Parathyroid adenoma (tissue), 2 donors: ENCODE results near the gene EEIG1.

Source experiments
- H2AFZ ChIP-seq: fragments of 300-600 bp; sonication (generic); one replicate; pipeline ENCODE4 v1.7.0; 2017; ENCODE audit warnings: antibody characterized with exemption, mild to moderate bottlenecking
- H3K27ac ChIP-seq: fragments of 300-600 bp; sonication (generic); one replicate; pipeline ENCODE4 v1.7.0; 2017
- H3K27me3 ChIP-seq: fragments of 300-600 bp; sonication (generic); one replicate; pipeline ENCODE4 v1.7.0; 2017; ENCODE audit warnings: low read length; ENCODE audit not compliant: control insufficient read depth, insufficient read depth
- H3K36me3 ChIP-seq: fragments of 300-600 bp; sonication (generic); one replicate; pipeline ENCODE4 v1.7.0; 2017; ENCODE audit warnings: low read length; ENCODE audit not compliant: control insufficient read depth, insufficient read depth
- H3K4me1 ChIP-seq: fragments of 300-600 bp; sonication (generic); one replicate; pipeline ENCODE4 v1.7.0; 2017; ENCODE audit warnings: control low read depth
- H3K4me2 ChIP-seq: fragments of 300-600 bp; sonication (generic); one replicate; pipeline ENCODE4 v1.7.0; 2017; ENCODE audit warnings: low read length
- H3K4me3 ChIP-seq: fragments of 300-600 bp; sonication (generic); one replicate; pipeline ENCODE4 v1.7.0; 2017; ENCODE audit warnings: low read depth, low read length
- H3K79me2 ChIP-seq: fragments of 300-600 bp; sonication (generic); one replicate; pipeline ENCODE4 v1.7.0; 2017; ENCODE audit warnings: control low read depth
- H3K9ac ChIP-seq: fragments of 300-600 bp; sonication (generic); one replicate; pipeline ENCODE4 v1.7.0; 2017; ENCODE audit warnings: mild to moderate bottlenecking
- H3K9me3 ChIP-seq: fragments of 300-600 bp; sonication (generic); one replicate; pipeline ENCODE4 v1.7.0; 2017; ENCODE audit warnings: low read length; ENCODE audit not compliant: control insufficient read depth
- TF ChIP-seq, protein P1 (sequence below): fragments of 300-600 bp; sonication (generic); IDR thresholded peaks from one replicate; pipeline ENCODE4 v1.7.0; 2017; ENCODE audit warnings: antibody characterized with exemption, mild to moderate bottlenecking
- donor health status: primary hyperparathyroidism.

The EEIG1 gene

DNA sequence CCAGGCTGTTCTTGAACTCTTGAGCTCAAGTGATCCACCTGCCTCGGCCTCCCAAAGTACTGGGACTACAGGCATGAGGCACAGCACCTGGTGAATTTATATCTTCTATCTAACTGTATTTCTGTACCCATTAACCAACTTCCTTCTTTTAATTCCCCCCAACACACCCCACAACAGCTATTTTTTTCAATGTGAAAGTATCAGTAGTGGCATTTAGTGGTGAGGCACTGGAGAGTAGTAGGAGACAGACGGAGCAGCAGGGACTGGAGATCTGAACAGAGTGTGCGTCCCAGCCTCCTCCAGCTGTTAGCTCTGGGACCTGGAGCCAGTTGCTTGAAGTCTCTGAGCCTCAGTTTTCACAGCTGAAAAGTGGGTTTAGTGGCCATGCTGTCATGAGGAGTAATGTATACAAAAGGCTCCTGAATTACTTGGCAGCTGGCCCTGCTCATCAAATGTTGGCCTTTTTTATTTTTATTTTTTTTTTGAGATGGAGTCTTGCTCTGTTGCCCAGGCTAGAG is 11.0 kb upstream of the EEIG1 start:
- Histone ChIP-seq H3K9ac (no peak overlapping the region), H3K4me3 (no peak overlapping the region), H3K27ac (peak overlapping the region; percentile 3), H3K36me3 (no peaks in the 10 kb centered on the region), H3K79me2 (no peaks in the 10 kb centered on the region), H3K27me3 (no peaks in the 10 kb centered on the region), H3K4me1 (no peaks in the 10 kb centered on the region), H3K4me2 (no peak overlapping the region), H3K9me3 (no peaks in the 10 kb centered on the region), H2AFZ (no peak overlapping the region)
- TF ChIP-seq, protein P1, sequence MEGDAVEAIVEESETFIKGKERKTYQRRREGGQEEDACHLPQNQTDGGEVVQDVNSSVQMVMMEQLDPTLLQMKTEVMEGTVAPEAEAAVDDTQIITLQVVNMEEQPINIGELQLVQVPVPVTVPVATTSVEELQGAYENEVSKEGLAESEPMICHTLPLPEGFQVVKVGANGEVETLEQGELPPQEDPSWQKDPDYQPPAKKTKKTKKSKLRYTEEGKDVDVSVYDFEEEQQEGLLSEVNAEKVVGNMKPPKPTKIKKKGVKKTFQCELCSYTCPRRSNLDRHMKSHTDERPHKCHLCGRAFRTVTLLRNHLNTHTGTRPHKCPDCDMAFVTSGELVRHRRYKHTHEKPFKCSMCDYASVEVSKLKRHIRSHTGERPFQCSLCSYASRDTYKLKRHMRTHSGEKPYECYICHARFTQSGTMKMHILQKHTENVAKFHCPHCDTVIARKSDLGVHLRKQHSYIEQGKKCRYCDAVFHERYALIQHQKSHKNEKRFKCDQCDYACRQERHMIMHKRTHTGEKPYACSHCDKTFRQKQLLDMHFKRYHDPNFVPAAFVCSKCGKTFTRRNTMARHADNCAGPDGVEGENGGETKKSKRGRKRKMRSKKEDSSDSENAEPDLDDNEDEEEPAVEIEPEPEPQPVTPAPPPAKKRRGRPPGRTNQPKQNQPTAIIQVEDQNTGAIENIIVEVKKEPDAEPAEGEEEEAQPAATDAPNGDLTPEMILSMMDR = no peak

DNA sequence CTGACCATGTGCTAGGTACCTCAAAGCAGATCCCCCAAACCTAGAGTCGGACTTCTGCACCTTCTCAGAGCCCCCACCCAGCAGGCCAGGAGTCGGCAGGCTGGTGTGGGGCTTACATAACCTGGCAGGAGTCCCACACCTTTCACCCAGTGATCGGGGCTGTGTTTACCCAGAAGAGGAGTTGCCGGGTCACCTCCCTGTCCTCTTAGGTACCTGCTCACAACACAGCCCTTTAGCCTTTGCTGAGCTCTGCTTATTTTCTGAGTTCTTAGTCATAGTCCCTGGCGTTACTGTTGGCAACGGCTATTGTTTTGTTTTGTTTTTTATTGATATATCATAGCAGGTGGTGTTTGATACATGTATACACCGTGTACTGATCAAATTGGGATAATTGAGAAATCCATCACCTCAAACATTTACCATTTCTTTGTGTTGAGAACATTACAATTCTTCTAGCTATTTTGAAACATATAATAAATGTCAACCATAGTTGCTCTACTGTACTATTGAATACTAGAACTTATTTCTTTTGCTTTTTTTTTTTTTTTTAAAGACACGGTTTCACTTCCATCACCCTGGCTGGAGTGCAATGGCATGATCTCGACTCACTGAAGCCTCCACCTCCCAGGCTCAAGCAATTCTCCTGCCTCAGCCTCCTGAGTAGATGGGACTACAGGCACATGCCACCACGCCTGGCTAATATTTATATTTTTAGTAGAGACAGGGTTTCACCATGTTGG is 10.4 kb upstream of the EEIG1 start:
- no peaks in the 10 kb centered on the region for H3K9me3 ChIP-seq
- no peaks in the 10 kb centered on the region for H3K27me3 ChIP-seq
- peak overlapping the region; percentile 3 for H3K27ac ChIP-seq
- no peak overlapping the region for H3K9ac ChIP-seq
- no peaks in the 10 kb centered on the region for H3K79me2 ChIP-seq
- no peak overlapping the region for H3K4me3 ChIP-seq
- TF ChIP-seq, protein P1 = no peak
- H3K4me1 ChIP-seq = no peaks in the 10 kb centered on the region
- H3K4me2 ChIP-seq = peak overlapping the region; percentile 17
- no peaks in the 10 kb centered on the region for H3K36me3 ChIP-seq
- H2AFZ ChIP-seq = peak overlapping the region; percentile 36

DNA sequence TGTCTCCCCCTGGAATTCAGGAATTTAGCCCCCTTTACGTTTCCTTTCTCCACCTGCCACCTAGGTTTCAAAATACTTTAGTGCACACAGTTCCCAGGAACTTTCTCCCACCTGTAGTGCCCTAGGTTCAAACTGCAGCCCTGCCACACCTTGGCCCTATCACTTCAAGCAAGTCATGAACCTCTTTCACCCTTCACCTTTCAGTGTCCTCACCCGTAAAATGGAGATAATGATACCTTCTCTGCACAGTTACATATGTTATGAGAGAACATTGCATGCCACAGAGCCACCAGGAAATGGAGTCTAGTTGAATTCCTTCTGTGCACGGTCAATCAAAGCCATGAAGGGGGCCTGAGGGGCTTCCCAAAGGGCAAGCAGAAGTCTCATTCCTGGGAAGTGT is 9.8 kb upstream of the EEIG1 start:
- Histone ChIP-seq H3K4me3 (no peak overlapping the region), H3K4me1 (no peaks in the 10 kb centered on the region), H3K27me3 (no peaks in the 10 kb centered on the region), H3K27ac (peak overlapping the region; percentile 3), H3K4me2 (peak overlapping the region; percentile 14), H3K9me3 (no peaks in the 10 kb centered on the region), H2AFZ (peak overlapping the region; percentile 36), H3K9ac (no peak overlapping the region), H3K79me2 (no peaks in the 10 kb centered on the region), H3K36me3 (no peaks in the 10 kb centered on the region)
- TF ChIP-seq, protein P1 = no peak

DNA sequence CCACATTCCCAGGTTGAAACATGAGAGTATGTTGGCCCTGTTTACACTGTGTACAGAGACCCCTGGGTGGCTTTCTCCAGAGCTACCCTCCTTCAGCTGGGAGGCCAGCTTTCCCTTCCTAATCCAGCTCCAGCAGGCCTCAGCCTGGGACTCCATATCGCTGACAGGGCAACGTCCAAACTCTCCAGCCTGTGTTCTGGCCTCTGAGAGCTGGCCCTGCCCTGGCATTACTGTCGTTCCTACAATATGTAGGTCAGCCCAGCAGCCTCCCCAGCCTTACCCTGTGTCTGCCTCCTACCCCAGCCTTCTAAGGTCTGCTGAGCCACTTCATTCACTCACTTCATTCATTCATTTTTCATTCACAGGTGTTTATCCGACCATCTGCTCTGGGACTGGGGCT is 8.3 kb upstream of the EEIG1 start:
- H3K4me3 ChIP-seq = no peak overlapping the region
- no peak overlapping the region for H2AFZ ChIP-seq
- no peak overlapping the region for H3K27ac ChIP-seq
- H3K36me3 ChIP-seq = no peaks in the 10 kb centered on the region
- H3K27me3 ChIP-seq = no peaks in the 10 kb centered on the region
- H3K9ac ChIP-seq = no peak overlapping the region
- H3K9me3 ChIP-seq = no peaks in the 10 kb centered on the region
- no peaks in the 10 kb centered on the region for H3K79me2 ChIP-seq
- TF ChIP-seq, protein P1 = no peak
- H3K4me1 ChIP-seq = no peaks in the 10 kb centered on the region
- H3K4me2 ChIP-seq = no peak overlapping the region
